IPS-15b (cell line): ENCODE data around the gene PLXNA2.

Experiments used
- H3K27me3 ChIP-seq: one replicate; pipeline ENCODE4 v1.6.1; 2013; ENCODE audit warnings: low read length; ENCODE audit not compliant: control insufficient read depth, insufficient read depth
- H3K36me3 ChIP-seq: one replicate; pipeline ENCODE4 v1.6.1; 2013; ENCODE audit warnings: low read length; ENCODE audit not compliant: control insufficient read depth, insufficient read depth
- H3K4me1 ChIP-seq: one replicate; pipeline ENCODE4 v1.6.1; 2013; ENCODE audit warnings: mild to moderate bottlenecking, low read length; ENCODE audit not compliant: control insufficient read depth, insufficient read depth
- H3K4me3 ChIP-seq: one replicate; pipeline ENCODE4 v1.5.1; 2013; ENCODE audit warnings: low read depth, low read length
- H3K9ac ChIP-seq: one replicate; pipeline ENCODE4 v1.6.1; 2013; ENCODE audit warnings: low read depth, mild to moderate bottlenecking, low read length
- H3K9me3 ChIP-seq: one replicate; pipeline ENCODE4 v1.6.1; 2013; ENCODE audit warnings: mild to moderate bottlenecking, low read length; ENCODE audit not compliant: control insufficient read depth, insufficient read depth

PLXNA2 gene

DNA sequence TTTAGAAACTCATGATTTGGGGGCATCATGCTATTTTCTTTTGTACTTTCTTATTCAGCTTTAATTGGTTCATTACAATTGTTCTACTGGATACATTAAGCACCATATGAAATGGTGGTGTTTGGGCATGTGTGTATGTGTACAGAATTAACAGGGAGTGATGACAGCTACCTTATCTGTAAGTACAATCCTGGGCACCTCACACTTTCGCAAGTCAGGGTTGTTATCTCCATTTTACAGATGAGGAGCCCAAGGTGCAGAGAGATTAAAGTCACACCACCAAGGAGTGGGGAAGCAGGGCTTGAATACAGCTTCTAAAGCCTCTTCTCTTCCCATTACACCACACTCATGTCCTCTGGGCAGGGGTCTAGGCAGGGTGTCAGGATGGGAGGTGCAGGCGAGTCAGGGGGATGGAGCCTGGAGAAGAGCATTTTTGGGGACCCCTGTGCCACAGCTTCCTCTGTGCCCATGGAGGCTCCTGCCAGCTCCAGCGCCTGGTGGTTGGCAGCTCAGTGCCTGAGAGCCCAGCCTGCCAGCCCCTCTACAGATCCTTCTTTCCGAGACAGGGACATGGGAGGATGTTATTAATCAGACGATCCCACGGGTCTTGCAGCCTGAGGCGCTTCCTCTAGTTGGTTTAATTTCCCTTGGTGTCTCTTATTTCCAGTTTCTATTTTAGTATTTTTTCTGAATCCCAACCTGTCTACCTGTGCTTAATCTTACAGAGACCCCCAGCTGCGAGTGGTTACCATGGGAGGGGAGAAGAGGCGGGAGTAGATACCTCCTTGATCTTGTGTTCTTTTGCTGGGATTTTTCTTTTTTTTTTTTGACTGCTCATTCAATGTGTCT is 207.0 kb downstream of the PLXNA2 start:
- Histone ChIP-seq H3K9ac (no peak overlapping the region), H3K36me3 (no peaks in the 10 kb centered on the region), H3K27me3 (no peaks in the 10 kb centered on the region), H3K4me3 (no peak overlapping the region), H3K4me1 (no peaks in the 10 kb centered on the region), H3K9me3 (no peaks in the 10 kb centered on the region)

DNA sequence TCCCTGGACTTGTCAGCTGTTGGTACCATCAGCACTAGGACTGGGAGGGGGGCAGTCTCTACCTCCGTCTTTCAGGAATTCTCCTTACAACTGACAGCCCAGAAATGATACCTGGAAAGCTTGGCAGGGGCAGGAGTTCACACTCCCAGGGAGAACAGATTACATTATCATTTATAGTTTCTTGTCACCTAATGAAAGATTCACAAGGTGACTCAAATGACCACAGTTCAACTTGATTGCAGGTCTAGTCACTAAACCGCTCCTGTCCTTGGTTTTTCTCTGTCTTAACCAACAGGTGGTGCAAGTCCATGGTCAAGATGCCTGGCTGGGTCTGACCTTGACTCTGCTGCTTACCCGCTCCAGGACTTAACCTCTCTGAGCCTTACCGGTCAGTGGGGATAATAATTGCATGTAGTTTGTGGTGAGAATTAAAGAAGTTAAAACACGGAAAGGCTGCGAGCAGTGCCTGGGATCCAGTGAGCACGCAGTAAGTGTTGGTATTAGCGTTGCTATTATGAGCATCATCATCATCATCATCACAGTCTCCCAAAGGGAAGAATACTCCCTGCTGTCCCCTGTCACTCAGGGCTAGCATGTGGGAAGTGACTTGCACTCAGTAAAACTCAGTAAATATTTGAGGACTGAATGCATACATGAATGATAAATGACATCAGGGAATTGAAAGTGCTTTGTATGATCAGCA is 207.9 kb downstream of the PLXNA2 start:
- H3K27me3 ChIP-seq, result no peaks in the 10 kb centered on the region
- H3K4me3 ChIP-seq, result no peak overlapping the region
- H3K4me1 ChIP-seq, result no peaks in the 10 kb centered on the region
- no peaks in the 10 kb centered on the region for H3K9me3 ChIP-seq
- H3K9ac ChIP-seq, result no peak overlapping the region
- H3K36me3 ChIP-seq, result no peaks in the 10 kb centered on the region

DNA sequence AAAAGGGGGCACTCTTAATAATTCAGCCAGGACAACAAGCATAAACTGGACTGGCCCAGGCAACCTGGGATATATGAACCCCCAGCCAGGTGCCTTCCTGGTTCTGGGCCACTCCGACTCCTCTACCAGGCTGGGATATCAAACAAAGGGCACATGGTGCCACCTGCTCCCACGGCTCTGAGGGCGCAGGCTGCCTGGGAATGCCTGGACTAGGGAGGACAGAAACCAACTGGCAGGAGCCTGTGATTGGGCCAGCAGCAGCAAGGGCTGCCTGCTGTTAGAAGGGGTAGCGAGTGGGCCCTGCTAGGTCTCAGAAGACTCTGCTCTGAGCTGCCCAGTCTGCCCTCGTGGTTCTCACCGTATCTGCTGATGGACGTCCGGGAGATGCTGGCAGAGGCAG is 210.0 kb downstream of the PLXNA2 start:
- Histone ChIP-seq H3K36me3 (no peaks in the 10 kb centered on the region), H3K27me3 (no peaks in the 10 kb centered on the region), H3K9ac (no peak overlapping the region), H3K4me1 (no peaks in the 10 kb centered on the region), H3K4me3 (no peak overlapping the region), H3K9me3 (no peaks in the 10 kb centered on the region)

DNA sequence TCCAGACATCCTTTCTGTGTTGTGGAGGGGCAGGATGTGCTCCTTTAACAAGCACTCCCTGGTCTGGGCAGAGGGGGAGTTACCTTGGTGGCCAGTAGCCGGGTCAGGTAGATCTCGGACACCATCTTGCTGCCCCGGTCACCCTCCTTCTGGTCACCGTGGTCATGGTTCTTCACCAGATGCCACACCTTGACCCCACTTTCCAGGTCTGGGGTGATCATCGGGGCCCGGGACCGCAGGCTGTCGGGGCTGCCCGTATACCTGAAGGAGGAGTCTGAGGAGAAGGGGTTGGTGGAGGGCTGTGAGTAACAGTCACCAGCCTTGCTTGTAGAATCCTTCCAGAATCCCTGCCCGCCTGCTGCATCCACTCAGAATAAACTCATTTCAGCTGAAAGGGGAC is 210.9 kb downstream of the PLXNA2 start:
- Histone ChIP-seq H3K36me3 (no peaks in the 10 kb centered on the region), H3K4me1 (no peaks in the 10 kb centered on the region), H3K9ac (no peak overlapping the region), H3K9me3 (no peaks in the 10 kb centered on the region), H3K4me3 (no peak overlapping the region), H3K27me3 (no peaks in the 10 kb centered on the region)

DNA sequence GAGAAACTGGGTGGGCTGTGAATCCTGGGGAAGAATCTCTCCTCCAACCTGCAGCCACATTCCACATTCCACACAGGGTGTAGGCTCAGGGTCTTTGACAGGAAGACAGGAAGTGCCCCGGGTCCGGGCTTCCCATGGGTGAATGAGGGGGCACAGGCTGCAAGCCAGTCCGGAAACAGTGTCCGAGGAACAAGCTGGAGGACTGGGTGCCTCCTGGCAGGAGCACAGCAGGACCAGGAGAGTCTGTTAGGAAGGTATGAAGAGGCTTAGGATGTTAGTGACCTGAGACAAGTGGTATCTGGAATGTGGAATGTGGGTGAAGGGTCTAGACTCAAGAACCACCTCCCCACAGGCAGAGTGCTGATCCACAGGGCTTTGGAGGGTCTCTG is 212.3 kb downstream of the PLXNA2 start:
- Histone ChIP-seq H3K9ac (no peak overlapping the region), H3K36me3 (no peaks in the 10 kb centered on the region), H3K4me3 (no peak overlapping the region), H3K27me3 (no peaks in the 10 kb centered on the region), H3K4me1 (no peaks in the 10 kb centered on the region), H3K9me3 (no peaks in the 10 kb centered on the region)

DNA sequence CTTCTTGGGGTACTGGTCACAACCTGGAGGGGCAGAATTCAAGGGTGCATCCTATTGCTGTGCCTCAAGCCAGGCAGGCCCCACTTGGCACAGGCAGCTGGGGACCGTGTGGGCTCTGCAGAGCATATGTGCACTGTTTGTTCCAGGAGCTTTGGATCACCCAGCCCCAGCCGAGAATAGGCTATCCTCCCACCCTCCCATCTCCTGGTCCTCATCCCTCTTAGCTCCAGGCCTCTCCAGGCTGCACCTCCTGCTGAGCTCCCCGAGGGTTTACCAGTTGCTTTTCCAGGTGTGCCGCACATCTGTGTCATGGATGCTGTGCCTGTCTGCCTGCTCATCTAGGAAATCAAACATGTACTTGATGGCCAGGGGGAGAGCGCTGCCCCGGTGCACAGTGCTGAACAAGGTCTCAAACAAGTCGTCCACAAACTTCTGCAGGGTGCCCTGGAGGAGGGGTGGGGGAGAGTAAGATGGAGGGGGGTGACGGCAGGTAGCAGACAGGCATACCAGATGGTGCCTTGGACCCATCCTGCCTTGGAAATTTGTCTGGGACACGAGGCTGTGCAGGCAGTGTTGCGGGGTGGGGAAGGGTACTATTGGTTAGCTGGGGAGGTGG is 212.8 kb downstream of the PLXNA2 start:
- no peaks in the 10 kb centered on the region for H3K4me1 ChIP-seq
- no peaks in the 10 kb centered on the region for H3K27me3 ChIP-seq
- H3K9me3 ChIP-seq, result no peaks in the 10 kb centered on the region
- no peak overlapping the region for H3K4me3 ChIP-seq
- H3K36me3 ChIP-seq, result no peaks in the 10 kb centered on the region
- H3K9ac ChIP-seq, result no peak overlapping the region

DNA sequence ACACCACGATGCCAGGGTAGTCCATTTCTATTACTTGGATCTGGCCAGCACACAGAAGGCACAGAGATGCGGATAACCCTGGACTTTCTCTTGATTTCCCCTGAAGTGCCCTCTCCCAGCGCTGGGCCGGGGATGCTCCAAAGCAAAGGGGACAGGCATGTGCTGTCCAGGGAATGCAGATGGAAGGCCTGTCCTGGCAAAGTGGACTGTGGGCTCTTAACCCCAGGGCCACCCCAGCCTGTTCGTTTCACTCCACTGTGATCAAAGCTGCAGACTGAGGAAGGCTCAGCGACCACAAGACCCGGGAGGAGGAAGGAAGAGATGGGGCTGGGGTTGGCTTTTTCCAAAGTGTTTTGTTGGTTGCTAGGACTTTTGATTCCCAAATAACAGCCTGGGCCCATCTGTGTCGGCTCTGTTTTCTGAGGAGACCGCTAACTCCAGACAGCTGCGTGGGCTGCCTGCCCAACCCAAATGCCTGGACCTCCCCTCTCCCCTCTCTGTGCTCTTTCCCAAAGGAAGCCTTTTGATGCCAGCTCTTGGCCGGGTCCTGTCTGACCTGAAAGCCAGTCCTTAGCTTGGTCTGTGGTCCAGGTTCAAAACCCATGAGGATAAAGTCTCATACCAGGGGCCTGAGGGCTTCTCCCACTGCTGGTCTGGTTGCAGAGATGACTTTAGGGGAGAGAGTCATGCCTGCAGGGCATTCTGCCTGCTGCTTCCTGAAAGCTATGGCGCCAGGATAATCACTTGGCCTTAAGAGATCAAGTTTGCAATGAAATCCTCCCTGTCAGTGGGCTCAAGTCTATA is 213.7 kb downstream of the PLXNA2 start:
- Histone ChIP-seq H3K9me3 (no peaks in the 10 kb centered on the region), H3K36me3 (no peaks in the 10 kb centered on the region), H3K4me3 (no peak overlapping the region), H3K9ac (no peak overlapping the region), H3K27me3 (no peaks in the 10 kb centered on the region), H3K4me1 (no peaks in the 10 kb centered on the region)

DNA sequence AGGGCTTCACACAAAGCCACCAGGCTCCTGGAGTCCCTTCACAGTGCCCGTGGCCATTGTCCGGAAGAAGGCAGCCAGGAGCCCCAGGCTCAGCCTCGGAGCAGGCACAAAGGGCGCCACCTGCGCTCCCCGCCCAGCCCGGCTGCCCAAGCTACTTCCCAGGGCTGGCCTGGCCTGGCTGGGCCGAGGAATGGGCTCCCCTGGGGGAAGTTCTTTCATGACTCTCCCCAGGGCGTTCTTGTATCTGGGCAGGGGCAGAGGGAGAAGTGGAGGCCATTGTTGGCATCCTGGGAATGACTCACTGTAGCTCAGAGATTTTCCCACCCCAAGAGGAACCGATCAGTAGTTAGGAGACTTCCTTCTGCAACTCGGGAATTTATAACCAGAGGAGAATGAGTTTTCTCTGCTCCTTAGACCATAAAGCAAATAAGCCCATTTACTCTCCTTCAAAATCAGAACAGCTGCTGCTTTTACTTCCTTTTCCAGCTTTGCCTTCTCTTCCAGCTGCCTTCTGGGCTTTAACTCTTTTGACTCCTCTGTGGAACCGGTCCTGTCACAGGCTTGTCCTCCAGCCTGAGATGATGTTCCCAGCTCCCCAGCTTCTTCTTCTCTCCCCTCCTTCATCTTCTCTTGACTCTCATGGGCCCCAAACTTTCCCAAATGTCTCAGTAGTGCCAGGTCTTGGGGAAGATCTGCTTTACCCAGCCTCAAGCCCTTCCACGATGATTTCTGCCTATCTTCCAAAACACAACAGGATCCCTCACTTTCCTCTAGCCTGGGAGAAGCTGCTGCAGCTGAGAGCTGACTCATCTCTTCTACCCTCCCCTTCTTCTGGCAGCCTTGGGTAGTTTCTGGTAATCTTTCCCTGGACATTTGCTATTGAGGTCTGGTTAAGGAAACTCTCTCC is 214.6 kb downstream of the PLXNA2 start:
- Histone ChIP-seq H3K4me3 (no peak overlapping the region), H3K27me3 (no peaks in the 10 kb centered on the region), H3K9me3 (no peaks in the 10 kb centered on the region), H3K36me3 (no peaks in the 10 kb centered on the region), H3K9ac (no peak overlapping the region), H3K4me1 (no peaks in the 10 kb centered on the region)

DNA sequence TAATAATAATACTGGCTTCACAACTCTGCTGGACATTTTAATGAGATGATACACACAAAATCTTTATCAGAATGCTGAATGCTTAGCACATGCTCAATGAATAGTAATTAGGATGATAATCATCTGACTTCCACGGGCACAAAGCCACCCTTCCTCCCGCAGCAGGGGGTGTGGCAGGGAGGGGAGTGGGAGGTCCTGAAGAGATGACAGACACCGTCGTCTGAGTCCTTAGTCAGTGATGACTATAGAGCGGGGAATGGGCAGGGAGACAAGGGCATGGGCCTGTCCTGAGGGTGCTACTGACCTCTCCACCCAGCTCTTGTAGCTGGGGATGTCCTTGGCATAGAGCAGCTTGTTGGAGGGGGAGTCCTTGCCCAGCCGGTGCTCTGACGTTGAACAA is 215.7 kb downstream of the PLXNA2 start:
- Histone ChIP-seq H3K36me3 (no peaks in the 10 kb centered on the region), H3K4me1 (no peaks in the 10 kb centered on the region), H3K9me3 (no peaks in the 10 kb centered on the region), H3K27me3 (no peaks in the 10 kb centered on the region), H3K4me3 (no peak overlapping the region), H3K9ac (no peak overlapping the region)

DNA sequence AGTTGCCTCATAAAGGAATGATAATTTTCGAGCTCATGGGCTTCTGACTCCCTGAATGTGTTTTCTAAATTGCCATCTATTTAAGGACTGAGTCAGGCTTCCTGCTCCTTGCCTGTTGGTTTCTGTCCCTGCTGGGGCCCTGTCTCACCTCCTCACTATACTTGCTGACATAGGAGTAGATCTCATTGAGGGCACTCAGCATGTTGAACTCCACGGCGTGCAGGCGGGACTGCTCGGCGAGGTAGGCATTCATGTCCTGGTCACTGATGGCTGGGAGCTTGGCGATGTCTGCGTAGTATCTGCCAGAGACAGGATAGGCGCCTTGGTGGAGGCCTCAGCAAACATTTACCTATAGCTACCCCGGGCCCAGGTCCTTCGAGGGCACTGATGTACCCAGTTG is 216.3 kb downstream of the PLXNA2 start:
- Histone ChIP-seq H3K9me3 (no peaks in the 10 kb centered on the region), H3K36me3 (no peaks in the 10 kb centered on the region), H3K4me3 (no peak overlapping the region), H3K27me3 (no peaks in the 10 kb centered on the region), H3K9ac (no peak overlapping the region), H3K4me1 (no peaks in the 10 kb centered on the region)
